Hematopoietic multipotent progenitor cell treated with erythropoietin and hydrocortisone succinate and interleukin-3 and kit ligand, for 4 days (in vitro differentiated cells): ENCODE results near the gene ACTR2.
"Not testable (repeated sequence)": the region's sequence is repeated elsewhere in the genome, so short reads cannot be mapped to it uniquely, and the experiment has no call there.

Experiments used
- DNase-seq: peaks from one replicate; pipeline ENCODE4 v3.0.0-alpha.2; 2015

The ACTR2 gene

GRCh38 chr2:65231892-65232477 is 4.4 kb downstream of the ACTR2 start:
- peak; percentile 24 for DNase-seq

GRCh38 chr2:65232636-65233035 is 5.0 kb downstream of the ACTR2 start:
- peak; percentile 54 for DNase-seq

- no peak for DNase-seq
Observed at GRCh38 chr2:65240657-65241056, 13.0 kb downstream of the ACTR2 start.

GRCh38 chr2:65244452-65244851 is 16.8 kb downstream of the ACTR2 start:
- DNase-seq = not testable (repeated sequence)

DNA sequence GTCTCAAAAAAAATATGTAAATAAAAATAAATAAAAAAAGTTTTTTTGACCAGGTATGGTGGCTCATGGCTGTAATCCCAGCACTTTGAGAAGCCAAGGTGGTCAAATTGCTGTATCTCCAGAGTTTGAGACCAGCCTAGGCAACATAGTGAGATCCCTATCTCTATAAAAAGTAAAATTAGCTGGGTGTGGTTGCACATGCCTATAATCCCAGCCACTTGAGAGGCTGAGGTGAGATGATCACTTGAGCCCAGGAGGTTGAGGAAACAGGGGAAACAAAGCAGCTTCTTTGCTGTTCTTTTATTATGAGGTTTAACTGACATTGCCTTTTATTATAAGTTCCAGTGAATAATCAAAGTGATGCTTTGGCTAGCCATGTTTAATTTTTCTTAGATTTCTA is 25.0 kb downstream of the ACTR2 start:
- no peak for DNase-seq

GRCh38 chr2:65255356-65255755 is 27.7 kb downstream of the ACTR2 start:
- no peak for DNase-seq

- DNase-seq = peak; percentile 28
Observed at GRCh38 chr2:65256054-65256453, 28.4 kb downstream of the ACTR2 start.

DNA sequence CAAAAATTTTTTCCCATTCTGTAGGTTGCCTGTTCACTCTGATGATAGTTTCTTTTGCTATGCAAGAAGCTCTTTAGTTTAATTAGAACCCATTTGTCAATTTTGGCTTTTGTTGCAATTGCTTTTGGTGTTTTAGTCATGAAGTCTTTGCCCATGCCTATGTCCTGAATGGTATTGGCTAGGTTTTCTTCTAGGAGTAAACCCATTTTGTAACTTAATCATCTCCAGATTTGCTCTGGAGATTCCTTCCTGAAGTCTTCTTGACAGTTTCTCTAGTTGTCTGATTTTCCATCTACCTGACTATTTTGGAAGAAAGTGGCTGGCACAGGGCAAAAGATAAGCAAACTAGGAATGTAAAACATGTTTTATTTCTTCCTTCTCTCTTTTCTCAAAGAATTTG is 30.2 kb downstream of the ACTR2 start:
- not testable (repeated sequence) for DNase-seq

- DNase-seq = no peak
Observed at GRCh38 chr2:65261676-65262075, 34.0 kb downstream of the ACTR2 start.

- no peak for DNase-seq
Observed at GRCh38 chr2:65263262-65263661, 35.6 kb downstream of the ACTR2 start.

DNA sequence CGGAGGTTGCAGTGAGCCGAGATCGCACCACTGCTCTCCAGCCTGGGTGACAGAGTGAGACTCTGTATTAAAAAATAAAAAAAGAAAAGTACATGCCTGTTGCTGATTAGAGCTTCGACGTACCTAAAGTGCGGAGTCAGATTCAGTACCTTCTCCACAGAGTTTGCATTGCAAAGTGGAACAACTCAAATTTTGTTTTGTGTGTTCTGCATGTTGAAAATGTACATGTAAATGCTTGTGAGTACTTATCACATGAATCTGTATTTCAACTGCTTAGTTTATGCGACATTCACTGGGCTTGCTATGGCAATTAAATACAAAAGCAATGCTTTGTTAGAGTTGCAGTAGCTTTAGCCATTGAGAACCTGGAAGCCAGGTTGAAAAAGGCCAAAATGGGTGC is 36.4 kb downstream of the ACTR2 start:
- no peak for DNase-seq

GRCh38 chr2:65264821-65265670 is 37.4 kb downstream of the ACTR2 start:
- peak; percentile 81 for DNase-seq

- no peak for DNase-seq
Observed at GRCh38 chr2:65265671-65266045, 38.0 kb downstream of the ACTR2 start.

- no peak for DNase-seq
Observed at GRCh38 chr2:65267008-65267407, 39.4 kb downstream of the ACTR2 start.

GRCh38 chr2:65268957-65269356 is 41.3 kb downstream of the ACTR2 start:
- DNase-seq = no peak

DNA sequence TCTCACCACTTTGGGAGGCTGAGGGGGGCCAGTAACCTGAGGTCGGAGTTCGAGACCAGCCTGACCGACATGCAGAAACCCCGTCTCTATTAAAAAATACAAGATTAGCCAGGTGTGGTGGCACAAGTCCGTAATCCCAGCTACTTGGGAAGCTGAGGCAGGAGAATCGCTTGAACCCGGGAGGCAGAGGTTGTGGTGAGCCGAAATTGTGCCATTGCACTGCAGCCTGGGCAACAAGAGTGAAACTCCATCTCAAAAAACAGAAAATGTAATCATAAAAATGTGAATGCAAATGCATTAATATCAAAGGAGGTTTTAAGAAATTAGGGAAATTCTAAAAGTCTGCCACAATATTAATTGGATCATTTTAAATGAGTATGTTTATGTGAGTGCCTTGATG is 45.7 kb downstream of the ACTR2 start:
- no peak for DNase-seq

- DNase-seq = no peak
Observed at GRCh38 chr2:65275141-65275915, 47.7 kb downstream of the ACTR2 start.

DNA sequence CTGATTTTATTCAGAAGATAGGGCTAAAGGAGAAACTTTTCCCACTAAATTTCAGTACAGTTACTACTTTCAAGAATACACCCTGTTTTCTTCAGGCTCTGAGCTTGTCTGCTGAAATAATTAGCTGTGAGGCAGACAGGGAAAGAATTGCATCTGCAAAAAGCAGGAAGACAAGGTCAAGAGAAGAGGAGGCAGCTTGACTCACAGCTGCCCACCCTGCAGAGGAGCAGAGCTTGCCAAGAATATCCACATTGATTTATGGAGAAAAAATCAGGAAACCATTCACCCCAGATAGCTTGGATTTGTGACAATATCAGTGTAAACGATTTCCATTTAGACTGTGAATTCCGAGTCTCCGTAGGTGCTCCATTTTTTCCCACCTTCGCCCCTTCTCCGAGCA is 49.0 kb downstream of the ACTR2 start:
- no peak for DNase-seq

DNA sequence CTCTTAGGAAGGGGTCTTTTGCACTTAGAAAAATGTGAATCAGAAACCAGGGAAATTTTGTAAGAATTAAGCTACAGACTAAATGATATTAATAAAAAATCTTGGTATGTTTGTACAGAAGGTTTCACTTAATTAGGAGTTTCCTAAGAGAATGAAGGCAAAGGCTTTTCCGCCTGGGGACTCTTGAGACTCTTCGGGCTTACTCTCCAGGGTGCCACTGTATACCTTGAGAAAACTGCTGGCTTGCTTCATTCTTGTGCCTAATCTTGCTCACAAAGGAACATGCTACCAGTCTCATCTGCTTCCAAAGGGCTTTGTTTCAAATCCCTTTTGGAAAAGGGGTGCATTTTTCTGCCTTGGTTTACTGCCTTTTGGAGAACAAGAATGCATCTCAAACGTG is 49.5 kb downstream of the ACTR2 start:
- DNase-seq = no peak

DNA sequence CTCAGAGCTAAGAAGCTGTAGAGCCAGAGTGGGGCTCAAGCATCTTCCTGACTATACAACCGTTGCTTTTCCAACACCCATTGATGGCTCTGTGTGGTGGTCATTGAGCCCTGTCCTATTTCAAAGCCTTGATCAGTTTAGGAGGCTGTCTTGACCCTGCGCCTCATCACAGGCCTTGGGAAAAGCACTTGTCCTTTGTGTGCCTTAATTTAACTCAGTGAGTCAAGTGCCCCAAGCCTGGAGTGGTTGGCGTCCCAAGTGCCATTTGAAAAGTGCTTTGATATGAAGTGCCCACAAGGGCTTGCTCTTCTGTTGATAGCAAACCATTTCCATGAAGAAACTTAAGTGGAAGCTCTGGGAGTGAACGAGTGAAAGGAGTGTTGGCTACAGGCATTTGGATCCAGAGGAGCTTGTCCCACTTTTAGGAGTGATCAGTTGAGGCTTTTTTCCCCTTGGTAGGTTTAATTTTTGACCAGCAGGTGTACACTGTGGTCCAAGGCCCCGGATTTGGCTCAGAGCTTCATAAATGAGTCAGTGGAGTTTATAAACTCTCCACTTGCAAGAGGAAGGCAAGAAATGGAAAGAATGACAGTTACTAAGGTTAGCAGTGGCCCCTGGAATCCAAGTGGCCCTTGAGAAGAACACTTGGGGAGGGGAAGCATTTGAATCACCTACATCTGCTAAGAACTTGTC is 50.3 kb downstream of the ACTR2 start:
- no peak for DNase-seq

GRCh38 chr2:65278531-65278981 is 50.9 kb downstream of the ACTR2 start:
- DNase-seq = peak; percentile 59

- no peak for DNase-seq
Observed at GRCh38 chr2:65279756-65280155, 52.1 kb downstream of the ACTR2 start.
